Lower leg skin (tissue), 3 donors: ENCODE data around the gene SAMD5.

Source experiments
- POLR2A ChIP-seq, 2 donors: fragments of 450-650 bp; IDR thresholded peaks; one replicate each; pipeline ENCODE4 v1.6.1; 2016 to 2017; ENCODE audit warnings: antibody characterized with exemption in 2 of 2, mild to moderate bottlenecking in 1 of 2, moderate library complexity in 1 of 2
- TF ChIP-seq, protein P1 (sequence below), 3 donors: fragments of 450-650 bp; IDR thresholded peaks; one replicate each; pipeline ENCODE4 v1.5.1; 2016; ENCODE audit warnings: antibody characterized with exemption in 3 of 3, mild to moderate bottlenecking in 3 of 3, moderate library complexity in 2 of 3

DNA sequence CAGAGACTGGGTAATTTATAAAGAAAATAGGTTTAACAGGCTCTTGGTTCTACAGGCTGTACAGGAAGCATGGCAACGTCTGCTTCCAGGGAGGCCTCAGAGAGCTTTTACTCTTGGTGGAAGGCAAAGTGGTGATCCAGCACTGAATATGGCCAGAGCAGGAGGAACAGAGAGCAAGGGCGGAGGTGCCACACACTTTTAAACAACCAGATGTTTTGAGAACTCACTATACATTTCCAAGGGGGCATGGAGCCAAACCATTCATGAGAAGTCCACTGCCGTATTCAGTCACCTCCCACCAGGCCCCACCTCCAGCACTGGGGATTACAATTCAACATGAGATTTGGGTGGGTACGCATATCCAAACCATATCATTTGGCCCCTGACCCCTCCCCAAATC is 18.7 kb downstream of the SAMD5 start:
- TF ChIP-seq, protein P1, sequence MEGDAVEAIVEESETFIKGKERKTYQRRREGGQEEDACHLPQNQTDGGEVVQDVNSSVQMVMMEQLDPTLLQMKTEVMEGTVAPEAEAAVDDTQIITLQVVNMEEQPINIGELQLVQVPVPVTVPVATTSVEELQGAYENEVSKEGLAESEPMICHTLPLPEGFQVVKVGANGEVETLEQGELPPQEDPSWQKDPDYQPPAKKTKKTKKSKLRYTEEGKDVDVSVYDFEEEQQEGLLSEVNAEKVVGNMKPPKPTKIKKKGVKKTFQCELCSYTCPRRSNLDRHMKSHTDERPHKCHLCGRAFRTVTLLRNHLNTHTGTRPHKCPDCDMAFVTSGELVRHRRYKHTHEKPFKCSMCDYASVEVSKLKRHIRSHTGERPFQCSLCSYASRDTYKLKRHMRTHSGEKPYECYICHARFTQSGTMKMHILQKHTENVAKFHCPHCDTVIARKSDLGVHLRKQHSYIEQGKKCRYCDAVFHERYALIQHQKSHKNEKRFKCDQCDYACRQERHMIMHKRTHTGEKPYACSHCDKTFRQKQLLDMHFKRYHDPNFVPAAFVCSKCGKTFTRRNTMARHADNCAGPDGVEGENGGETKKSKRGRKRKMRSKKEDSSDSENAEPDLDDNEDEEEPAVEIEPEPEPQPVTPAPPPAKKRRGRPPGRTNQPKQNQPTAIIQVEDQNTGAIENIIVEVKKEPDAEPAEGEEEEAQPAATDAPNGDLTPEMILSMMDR (IDR thresholded peaks at IDR 0.05) = no peak
- TF ChIP-seq POLR2A (IDR thresholded peaks at IDR 0.05) = no peak
